ENCODE data around the gene ARHGAP24.

GRCh38 chr4:85940151-85940550, 465.2 kb downstream of the ARHGAP24 start:
- TF ChIP-seq CTCF (IDR thresholded peaks at IDR 0.05) (no peak), POLR2A (IDR thresholded peaks at IDR 0.05) (no peak)

Measured in esophagus squamous epithelium (tissue), 4 donors.